Psoas muscle (tissue), 8 donors: ENCODE measurements around the gene CHEK2. TPM values are rescaled to one million over a fixed set of nuclear protein-coding genes. Genes with fewer than 3 reads are reported as not detected.
"Not testable (repeated sequence)": the region's sequence is repeated elsewhere in the genome, so short reads cannot be mapped to it uniquely, and the experiment has no call there.

Experiments used
- ATAC-seq, 4 donors: fragments of 200-7000 bp; cut with Tn5 transposase; one replicate each; pipeline ENCODE4 v1.9.1; 2020; ENCODE audit warnings: moderate library complexity in 3 of 4, mild to moderate bottlenecking in 2 of 4
- DNase-seq, 2 donors: peaks; one replicate each; pipeline ENCODE4 v3.0.0-alpha.2; 2020
- H3K27ac ChIP-seq: fragments of 200-600 bp; one replicate; pipeline ENCODE4 v1.8.0; 2022
- H3K27me3 ChIP-seq, 3 donors: fragments of 200-600 bp in 1 of 3; one replicate each; pipeline versions ENCODE4 v1.6.1 to v1.8.0; 2013 to 2022; ENCODE audit warnings: low read length in 2 of 3, mild to moderate bottlenecking in 2 of 3, moderate library complexity in 1 of 3; ENCODE audit not compliant: insufficient read depth in 3 of 3
- H3K36me3 ChIP-seq, 2 donors: fragments of 200-600 bp in 1 of 2; one replicate each; pipeline versions ENCODE4 v1.6.1 to v1.8.0; 2013 to 2022; ENCODE audit warnings: low read depth in 1 of 2, mild to moderate bottlenecking in 1 of 2, moderate library complexity in 1 of 2; ENCODE audit not compliant: insufficient read depth in 1 of 2
- H3K4me1 ChIP-seq: fragments of 200-600 bp; one replicate; pipeline ENCODE4 v1.8.0; 2022
- H3K4me3 ChIP-seq: fragments of 200-600 bp; one replicate; pipeline ENCODE4 v1.8.0; 2022; ENCODE audit warnings: mild to moderate bottlenecking
- H3K9me3 ChIP-seq: fragments of 200-600 bp; one replicate; pipeline ENCODE4 v1.8.0; 2022
- CTCF ChIP-seq: fragments of 200-600 bp; IDR thresholded peaks from one replicate; pipeline ENCODE4 v1.8.0; 2022; ENCODE audit warnings: antibody characterized with exemption
- WGBS, 3 donors: extraction: QIAGEN DNeasy Blood & Tissue Kit; methylation state at CpG; one replicate each; pipeline versions ENCODE4 v1.1.6 to v1.1.7; 2013; 5-methylcytosine and 5-hydroxymethylcytosine counted together
- intact Hi-C, 2 donors: fragments of 100-400 bp; cut with DNase I; formaldehyde crosslinking; loops; one replicate each; pipeline versions ENCODE4 v1.11.0 to v1.14.2; 2022
- polyA plus RNA-seq, 3 donors: library from polyadenylated mRNA; stranded (reverse); fragments of 200-250 nt; gene quantifications; one replicate each; pipeline ENCODE4 v1.2.3, GENCODE V29; 2013
- total RNA-seq, 4 donors: library from RNA; stranded (reverse); fragmentation: NEBNext Ultra II Directional in 2 of 4; extraction: Animal tissue kit (Norgen Biotek cat#: 25700) in 2 of 4; gene quantifications; one replicate each; pipeline versions ENCODE4 v1.2.1 to v1.2.4, GENCODE V29; 2021 to 2023
- donor health status: healthy with polysubstance abuse.
- donor health status: DM: no; HTN: no; CAD: no; lungs with moderate emphysema.
- donor health status: Bipolar disorder and iron deficiency.
- donor health status: healthy.
- donor health status: DM: yes; HTN: yes; CAD: no.
- donor health status: DM: no; HTN: no; CAD: no.
- donor health status: DM: no; HTN: no; CAD: no.
- donor health status: DM: yes; HTN: yes; CAD: no.

The CHEK2 gene
- total and polyA plus RNA-seq, 7 donors = 1.2 to 14.8 (median 2.3) TPM

DNA sequence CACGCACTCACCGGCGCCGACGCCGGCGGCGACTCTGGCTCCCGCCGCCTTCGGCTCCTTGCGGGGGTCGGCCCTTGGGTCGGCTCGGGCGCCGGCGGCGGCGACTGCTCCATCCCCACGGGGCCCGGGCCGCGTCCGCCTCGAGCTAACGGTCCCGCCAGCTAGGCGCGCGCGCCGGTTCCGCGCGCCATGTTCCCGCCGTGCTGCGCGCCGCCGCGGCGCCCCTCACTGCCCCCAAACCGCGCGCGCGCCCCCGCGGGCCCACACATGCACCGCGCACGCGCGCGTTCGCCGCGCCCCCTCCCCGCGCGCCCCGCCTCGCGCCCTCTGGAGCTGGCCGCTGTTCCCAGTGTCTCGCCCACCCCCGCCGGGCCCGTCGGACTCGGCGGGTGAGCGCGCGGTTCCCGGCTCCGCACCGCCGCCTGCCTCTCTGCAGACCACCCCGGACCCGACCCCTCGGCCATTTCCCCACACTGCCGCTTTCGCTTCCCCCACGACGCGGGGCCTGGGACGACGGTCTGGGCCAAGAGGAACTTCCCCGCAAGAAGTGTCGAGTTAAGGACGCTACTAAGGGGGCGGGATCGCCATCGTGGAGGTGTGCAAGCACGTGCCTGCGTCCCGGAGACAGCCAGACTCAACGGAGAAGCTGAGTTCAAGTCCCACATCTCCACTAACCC, 61.9 kb downstream of the CHEK2 start, which contains the start of gene TTC28:
TTC28 (minus strand) TSS at position 230 of the 677 bp plus-strand sequence; CDS start at position 113, 117 bp downstream.
- peak in 2 of 4 donors; percentile 46 to 58 for ATAC-seq
- H3K9me3 ChIP-seq, H3K36me3 ChIP-seq, intact Hi-C loops, H3K4me1 ChIP-seq, H3K27me3 ChIP-seq: not testable (repeated sequence)
- peak within 1 kb of the TSS; percentile 61 for H3K27ac ChIP-seq
- WGBS, 3 donors = 4 to 10% (median 9%) methylated on average over 47 to 101 of the region's 101 CpGs
- DNase-seq = peak; percentile 84 to 90
- peak; percentile 6 for TF ChIP-seq CTCF
- peak within 1 kb of the TSS; percentile 78 for H3K4me3 ChIP-seq

GRCh38 chr22:28678778-28679610, 62.6 kb downstream of the CHEK2 start:
- H3K36me3 ChIP-seq, intact Hi-C loops, H3K4me1 ChIP-seq, H3K9me3 ChIP-seq, ATAC-seq, H3K27me3 ChIP-seq: not testable (repeated sequence)
- Histone ChIP-seq H3K4me3 (peak overlapping the region; percentile 78), H3K27ac (peak overlapping the region; percentile 61)
- 9 to 11% (median 10%) methylated on average over 53 to 58 of the region's 58 CpGs for WGBS, 3 donors
- DNase-seq = peak; percentile 26 to 62

DNA sequence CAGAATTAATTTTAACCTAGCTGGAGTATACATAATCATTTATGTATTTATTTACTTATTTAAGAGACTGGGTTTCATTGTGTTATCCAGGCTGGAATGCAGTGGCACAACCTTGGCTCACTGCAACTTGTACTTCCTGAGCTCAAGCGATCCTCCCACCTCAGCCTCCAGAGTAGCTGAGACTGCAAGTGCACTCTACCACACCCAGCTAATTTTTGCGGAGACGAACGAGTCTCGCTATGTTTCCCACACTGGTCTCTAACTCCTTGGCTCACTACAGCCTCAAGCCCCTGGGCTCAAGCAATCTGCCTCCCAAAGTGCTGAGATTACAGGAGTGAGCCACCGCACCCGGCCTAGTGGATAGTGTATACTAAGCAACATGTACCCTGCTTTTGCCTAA, 63.5 kb downstream of the CHEK2 start:
- H3K4me1 ChIP-seq, DNase-seq, H3K27ac ChIP-seq, H3K9me3 ChIP-seq, H3K36me3 ChIP-seq, intact Hi-C loops, ATAC-seq, H3K27me3 ChIP-seq: not testable (repeated sequence)
- H3K4me3 ChIP-seq = peak overlapping the region; percentile 78
- WGBS, 3 donors = 61 to 78% (median 74%) methylated on average over 7 of the region's 7 CpGs

GRCh38 chr22:28674121-28674563, 67.5 kb downstream of the CHEK2 start:
- Histone ChIP-seq H3K4me3 (no peak overlapping the region), H3K9me3 (peaks cover 5% of the 10 kb centered on the region), H3K36me3 (no peaks in the 10 kb centered on the region), H3K27me3 (no peaks in the 10 kb centered on the region), H3K27ac (no peak overlapping the region), H3K4me1 (no peaks in the 10 kb centered on the region)
- no peak for DNase-seq
- TF ChIP-seq CTCF = no peak
- ATAC-seq = no peak
- intact Hi-C loops = no loop called here
- 78 to 88% (median 81%) methylated on average over 3 of the region's 3 CpGs for WGBS, 3 donors

DNA sequence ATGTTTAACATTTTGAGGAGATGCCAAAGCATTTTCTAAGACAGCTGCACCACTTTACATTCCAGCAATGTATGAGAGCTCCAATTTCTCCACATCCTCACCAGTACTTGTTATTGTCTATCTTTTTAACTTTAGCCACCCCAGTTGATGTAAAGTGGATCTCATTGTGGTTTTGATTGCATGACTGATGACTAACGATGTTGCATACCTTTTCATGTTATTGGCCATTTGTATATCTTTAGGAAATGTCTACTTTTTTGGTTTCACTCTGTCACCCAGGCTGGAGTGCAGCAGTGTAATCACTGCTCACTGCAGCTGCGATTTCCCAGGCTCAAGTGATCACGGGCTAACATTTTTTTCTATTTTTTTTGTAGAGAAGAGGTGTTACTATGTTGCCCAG, 70.9 kb downstream of the CHEK2 start:
- intact Hi-C loops = no loop called here

More for the DNA sequence above, 70.9 kb downstream of the CHEK2 start:
- Histone ChIP-seq H3K27ac (no peak overlapping the region), H3K27me3 (no peaks in the 10 kb centered on the region), H3K4me3 (no peak overlapping the region), H3K36me3 (no peaks in the 10 kb centered on the region), H3K4me1 (no peaks in the 10 kb centered on the region), H3K9me3 (peaks cover 5% of the 10 kb centered on the region)
- WGBS, 3 donors = 94 to 98% (median 97%) methylated on average over 3 of the region's 3 CpGs
- ATAC-seq (no peak), DNase-seq (no peak)
- no peak for TF ChIP-seq CTCF
